Adrenal gland (tissue), 5 donors: Measurements from ENCODE around the gene SETBP1.

Experiments used
- CTCF ChIP-seq, 6 experiments: fragments of 450-650 bp in 4 of 6; fragments of 200-600 bp in 2 of 6; sonication (generic) in 1 of 6; IDR thresholded peaks; 1 replicate in 5 of 6; 2 replicates in 1 of 6; pipeline versions ENCODE4 v1.5.1 to v1.8.0; 2016 to 2021; ENCODE audit warnings: antibody characterized with exemption in 6 of 6, mild to moderate bottlenecking in 2 of 6, moderate library complexity in 1 of 6
- POLR2A ChIP-seq, 2 donors: fragments of 450-650 bp; IDR thresholded peaks; one replicate each; pipeline ENCODE4 v1.6.1; 2017; ENCODE audit warnings: antibody characterized with exemption in 2 of 2, mild to moderate bottlenecking in 2 of 2, moderate library complexity in 1 of 2
- donor health status: DM: no; HTN: no; CAD: no.

- TF ChIP-seq CTCF (IDR thresholded peaks at IDR 0.05) (no peak), POLR2A (IDR thresholded peaks at IDR 0.05) (no peak)
Observed at GRCh38 chr18:45024357-45025088, 343.8 kb downstream of the SETBP1 start.
